Uterus (tissue), 2 donors: ENCODE results near the gene SORBS1.

Experiments used
- CTCF ChIP-seq, 4 experiments: fragments of 200-600 bp in 2 of 4; fragments of 450-650 bp in 2 of 4; sonication (generic) in 2 of 4; IDR thresholded peaks; one replicate each; pipeline ENCODE4 v1.5.1; 2016 to 2019; ENCODE audit warnings: antibody characterized with exemption in 4 of 4, mild to moderate bottlenecking in 2 of 4, moderate library complexity in 1 of 4
- POLR2A ChIP-seq, 2 donors: fragments of 450-650 bp; IDR thresholded peaks; one replicate each; pipeline ENCODE4 v1.6.1; 2016; ENCODE audit warnings: antibody characterized with exemption in 2 of 2, mild to moderate bottlenecking in 1 of 2, moderate library complexity in 1 of 2

GRCh38 chr10:95532536-95532935, 28.6 kb downstream of the SORBS1 start:
- TF ChIP-seq CTCF (IDR thresholded peaks at IDR 0.05): no peak
- TF ChIP-seq POLR2A (IDR thresholded peaks at IDR 0.05): no peak
